Raji (cell line): ENCODE measurements around the gene JOSD1.
A peak's percentile ranks its signal among the peaks of the same experiment; 100 is the strongest.

Experiments
- POLR2A ChIP-seq: IDR thresholded peaks from 2 replicates; pipeline ENCODE4 v1.6.1; 2011; ENCODE audit warnings: low read depth, low read length, control low read depth; ENCODE audit not compliant: insufficient read depth

JOSD1 gene

DNA sequence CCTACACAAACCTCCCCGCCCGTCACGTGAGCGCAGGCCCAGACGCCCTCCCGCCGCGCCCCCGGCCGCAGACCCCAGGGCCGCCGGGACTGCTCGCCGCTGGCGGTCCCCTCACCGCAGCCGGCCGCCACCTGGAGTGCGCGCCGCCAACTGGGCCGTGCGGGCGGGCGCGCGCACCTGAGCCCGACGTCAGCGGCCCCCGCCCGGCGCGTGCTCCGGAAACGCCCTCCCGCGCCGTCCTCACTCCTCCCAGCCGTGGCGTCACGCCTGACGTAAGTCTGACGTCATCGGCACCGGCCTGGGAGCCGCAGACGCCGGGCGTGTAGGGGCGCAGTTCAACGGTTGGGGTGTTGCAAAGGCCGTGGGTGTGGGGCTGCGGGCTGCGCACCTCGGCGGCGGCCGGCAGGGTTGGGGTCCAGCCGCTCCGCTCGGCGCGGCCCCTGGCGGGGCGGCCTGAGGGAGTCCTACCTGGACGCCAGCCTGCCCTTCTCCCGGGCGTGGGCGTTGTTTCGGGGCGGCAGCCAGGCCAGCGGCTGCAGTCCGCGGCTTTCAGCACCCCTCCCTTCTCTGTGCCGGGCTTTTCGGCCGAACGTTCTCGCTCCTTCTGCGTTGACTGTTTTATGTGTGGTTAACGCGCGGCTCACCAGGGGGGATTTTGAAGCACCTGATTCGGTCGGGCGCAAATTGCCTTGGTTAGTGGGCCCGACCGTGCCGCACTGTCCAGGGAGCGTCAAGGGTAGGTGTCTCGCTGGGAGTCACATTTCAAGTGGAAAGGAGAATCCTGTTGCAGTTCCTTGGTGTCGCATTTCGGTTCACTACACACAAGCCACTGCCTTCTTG lies at the start of gene JOSD1:
Gene JOSD1, minus strand, starts transcription at position 155 of the 840 bp plus-strand sequence. CDS start 956 bp downstream, outside the sequence.
- peak; percentile 90 for TF ChIP-seq POLR2A

- no peak for TF ChIP-seq POLR2A
These were observed 49.4 kb upstream of the JOSD1 start for GRCh38 chr22:38750104-38750503.

GRCh38 chr22:38748487-38749136 lies 47.9 kb upstream of the JOSD1 start:
- TF ChIP-seq POLR2A: no peak

GRCh38 chr22:38745676-38746460 lies 45.1 kb upstream of the JOSD1 start:
- TF ChIP-seq POLR2A: no peak

DNA sequence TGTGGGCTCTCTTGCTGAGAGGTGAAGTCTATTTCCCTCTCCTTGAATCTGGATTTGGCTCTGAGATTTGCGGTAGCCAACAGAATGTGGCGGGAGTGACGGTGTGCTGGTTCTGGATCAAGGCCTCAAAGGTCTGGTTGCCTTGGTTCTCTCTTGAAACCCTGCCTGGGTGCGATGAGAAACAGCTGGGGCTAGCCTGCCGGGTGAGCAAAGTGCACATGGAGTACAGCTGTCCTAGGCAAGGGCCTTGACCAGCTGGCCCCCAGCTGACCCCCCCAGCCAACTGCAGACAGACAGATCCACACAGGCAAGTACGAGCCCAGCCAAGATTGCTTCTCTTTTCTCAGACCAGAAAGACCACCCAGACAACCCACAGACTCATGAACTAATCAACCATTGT lies 44.2 kb upstream of the JOSD1 start:
- TF ChIP-seq POLR2A: no peak

DNA sequence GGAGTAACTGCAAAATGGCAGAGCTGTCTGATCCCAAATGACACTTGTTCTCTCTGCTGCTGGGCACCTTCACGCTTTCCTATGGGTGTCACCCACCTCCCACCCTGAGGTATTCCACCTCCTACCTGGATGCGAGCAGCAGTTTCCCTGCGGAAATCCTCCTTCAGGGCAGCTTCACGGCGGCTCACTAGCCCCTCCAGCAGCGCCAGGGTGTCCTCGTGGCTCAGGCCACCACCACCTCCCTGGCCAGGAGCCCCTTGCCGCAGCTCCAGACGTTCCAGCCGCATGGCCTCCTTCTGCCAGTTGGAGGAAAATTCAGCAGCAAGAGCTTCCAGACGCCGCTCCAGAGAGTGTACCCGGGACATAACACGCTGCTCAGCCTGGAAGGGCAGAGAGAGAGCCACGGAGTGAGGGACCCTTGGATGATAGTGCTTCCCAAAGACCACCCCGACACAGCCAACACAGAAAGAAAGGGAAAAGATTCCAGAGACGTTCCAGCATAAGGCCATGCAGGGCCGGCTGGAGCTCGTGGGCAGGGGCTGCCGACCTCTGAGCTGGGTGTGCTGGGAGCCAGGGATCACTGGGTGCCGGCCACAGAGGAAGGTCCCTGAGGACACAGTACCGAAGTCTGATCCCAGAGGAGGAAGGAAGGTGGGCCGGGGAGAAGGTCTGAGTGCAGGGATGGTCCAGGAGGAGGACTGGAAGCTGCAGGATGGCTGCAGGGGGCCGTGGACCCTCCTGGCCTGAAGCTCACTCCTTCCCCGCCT lies 41.6 kb upstream of the JOSD1 start:
- TF ChIP-seq POLR2A: no peak

GRCh38 chr22:38741576-38741975 lies 40.8 kb upstream of the JOSD1 start:
- TF ChIP-seq POLR2A: no peak

- no peak for TF ChIP-seq POLR2A
These were observed 40.4 kb upstream of the JOSD1 start for GRCh38 chr22:38741166-38741565.

DNA sequence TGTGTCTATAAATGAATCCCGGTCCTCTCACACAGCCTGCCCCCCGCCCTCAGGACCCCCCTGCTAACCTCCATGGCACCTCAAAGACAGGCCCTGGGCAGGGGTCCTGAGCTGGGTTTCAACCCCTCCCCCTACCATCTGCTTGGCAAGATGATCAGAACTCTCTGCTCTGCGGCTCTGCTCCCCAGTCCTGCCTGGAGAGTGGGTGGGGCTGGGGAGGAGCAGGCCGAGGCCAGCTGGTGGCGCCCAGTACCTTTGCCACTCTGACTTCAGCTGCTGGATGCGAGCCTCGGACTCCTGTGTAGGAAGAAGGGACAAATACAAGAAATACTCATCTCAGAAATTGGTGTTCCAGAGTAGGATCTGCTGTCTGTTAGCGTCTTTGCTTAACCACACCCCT lies 40.0 kb upstream of the JOSD1 start:
- TF ChIP-seq POLR2A: no peak

- TF ChIP-seq POLR2A: no peak
These were observed 39.5 kb upstream of the JOSD1 start for GRCh38 chr22:38740116-38740723.

DNA sequence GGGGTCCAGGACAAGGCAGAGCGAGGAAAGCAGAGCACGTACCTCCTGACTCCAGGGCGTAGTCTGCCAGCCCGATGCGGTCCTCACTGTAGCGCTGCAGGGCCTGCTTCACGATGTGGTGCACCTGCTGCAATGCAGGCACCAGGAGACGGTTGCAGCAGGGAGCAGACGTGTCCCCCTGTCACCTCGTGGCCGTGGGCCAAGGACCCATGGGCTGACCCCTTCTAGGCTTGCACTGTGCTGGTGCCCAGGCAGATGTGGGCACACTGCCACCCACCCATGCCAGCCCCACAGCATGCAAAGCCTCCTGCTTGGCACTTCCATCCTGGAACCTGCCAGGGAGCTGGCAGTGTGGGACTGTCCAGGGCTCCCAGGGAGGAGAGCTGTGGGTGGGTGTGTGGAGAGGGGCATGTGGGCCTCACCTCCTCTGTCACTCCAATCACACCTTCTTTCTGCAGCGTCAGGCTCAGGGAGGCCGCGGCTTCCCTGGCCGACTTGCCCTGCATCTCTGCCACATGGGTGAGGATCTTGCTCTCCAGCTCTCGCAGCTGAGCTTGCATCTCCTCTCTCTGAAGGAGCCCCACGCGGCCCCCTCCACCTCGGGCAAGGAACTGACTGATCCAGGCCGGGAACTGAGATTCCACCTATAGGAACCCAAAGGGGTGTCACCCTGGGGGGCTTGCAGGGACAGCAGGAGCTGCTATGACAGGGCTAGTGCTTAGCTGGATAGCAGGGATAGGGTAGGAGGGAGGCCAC lies 38.7 kb upstream of the JOSD1 start:
- no peak for TF ChIP-seq POLR2A

DNA sequence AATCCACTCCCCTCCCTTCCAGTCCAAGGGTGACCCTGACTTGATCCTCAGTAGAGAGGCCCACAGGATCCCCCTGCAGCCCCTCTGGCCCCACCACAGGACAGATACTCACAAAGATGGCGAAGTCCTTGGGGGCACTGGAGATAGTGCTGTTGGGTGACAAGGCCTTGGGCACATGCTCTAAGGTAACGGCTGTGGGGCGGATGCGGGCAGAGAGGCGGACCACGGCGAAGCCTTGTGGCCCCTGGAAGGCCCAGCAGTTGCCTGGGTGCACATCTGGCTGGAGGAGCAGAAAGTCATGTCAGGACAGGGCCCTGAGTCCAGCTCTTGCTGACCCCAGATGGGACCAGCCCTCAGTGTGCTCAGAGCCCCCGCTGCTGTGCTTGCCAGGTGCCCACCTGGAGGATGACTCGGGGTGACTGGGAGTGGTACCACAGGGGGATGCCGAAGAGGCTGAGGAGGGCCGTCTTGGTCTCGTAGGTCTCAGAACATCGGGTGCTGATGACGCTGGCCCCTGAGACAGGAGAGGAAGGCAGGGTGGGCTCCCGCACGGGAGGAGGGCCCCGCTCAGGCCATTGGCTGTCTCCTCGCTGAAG lies 37.8 kb upstream of the JOSD1 start:
- TF ChIP-seq POLR2A: no peak

DNA sequence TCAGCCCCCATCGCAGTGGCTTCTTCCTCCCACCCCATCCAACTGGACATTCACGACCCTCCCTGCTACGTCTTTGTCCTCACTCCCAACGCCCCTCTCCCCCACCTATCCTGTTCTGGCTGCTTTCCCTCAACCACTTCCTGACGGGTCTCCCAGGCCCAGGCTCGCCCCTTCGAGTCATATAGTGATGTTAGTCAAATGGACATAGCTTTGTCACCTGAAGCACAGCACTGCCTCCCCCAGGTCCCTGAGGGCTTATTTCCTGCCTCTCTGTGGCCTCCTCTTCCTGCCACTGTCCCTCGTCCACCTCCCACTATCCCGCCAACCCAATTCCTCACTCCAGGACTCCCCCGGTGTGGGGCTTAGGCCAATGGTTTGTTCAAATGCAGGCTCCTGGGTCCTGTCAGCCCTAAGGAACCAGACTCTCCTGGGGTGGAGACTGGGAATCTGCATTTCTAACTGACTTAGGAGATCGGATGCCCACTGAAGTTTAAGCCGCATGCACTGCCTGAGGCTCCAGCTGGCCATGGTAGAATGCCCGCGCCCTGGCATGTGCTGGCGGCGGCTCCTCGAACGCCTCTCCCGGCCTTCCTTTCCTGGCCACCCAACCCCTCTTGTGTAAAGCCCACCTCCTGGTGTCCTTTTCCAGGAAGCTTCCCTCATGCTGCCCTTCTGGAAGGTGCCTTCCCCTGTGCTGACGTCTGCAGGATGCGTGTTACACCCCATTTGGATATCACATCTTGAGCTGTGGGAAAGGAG lies 36.7 kb upstream of the JOSD1 start:
- TF ChIP-seq POLR2A: no peak

GRCh38 chr22:38736257-38736570 lies 35.5 kb upstream of the JOSD1 start:
- TF ChIP-seq POLR2A: no peak
